C4-2B (cell line): ENCODE results near the gene MUC21.

Experiments used
- ZFX ChIP-seq: fragments of 450-650 bp; IDR thresholded peaks from 2 replicates; pipeline ENCODE4 v1.6.1; 2017
- TF ChIP-seq, protein P1 (sequence below): fragments of 450-650 bp; conservative IDR thresholded peaks from 2 replicates; pipeline ENCODE4 v1.5.1; 2017; ENCODE audit warnings: mild to moderate bottlenecking

DNA sequence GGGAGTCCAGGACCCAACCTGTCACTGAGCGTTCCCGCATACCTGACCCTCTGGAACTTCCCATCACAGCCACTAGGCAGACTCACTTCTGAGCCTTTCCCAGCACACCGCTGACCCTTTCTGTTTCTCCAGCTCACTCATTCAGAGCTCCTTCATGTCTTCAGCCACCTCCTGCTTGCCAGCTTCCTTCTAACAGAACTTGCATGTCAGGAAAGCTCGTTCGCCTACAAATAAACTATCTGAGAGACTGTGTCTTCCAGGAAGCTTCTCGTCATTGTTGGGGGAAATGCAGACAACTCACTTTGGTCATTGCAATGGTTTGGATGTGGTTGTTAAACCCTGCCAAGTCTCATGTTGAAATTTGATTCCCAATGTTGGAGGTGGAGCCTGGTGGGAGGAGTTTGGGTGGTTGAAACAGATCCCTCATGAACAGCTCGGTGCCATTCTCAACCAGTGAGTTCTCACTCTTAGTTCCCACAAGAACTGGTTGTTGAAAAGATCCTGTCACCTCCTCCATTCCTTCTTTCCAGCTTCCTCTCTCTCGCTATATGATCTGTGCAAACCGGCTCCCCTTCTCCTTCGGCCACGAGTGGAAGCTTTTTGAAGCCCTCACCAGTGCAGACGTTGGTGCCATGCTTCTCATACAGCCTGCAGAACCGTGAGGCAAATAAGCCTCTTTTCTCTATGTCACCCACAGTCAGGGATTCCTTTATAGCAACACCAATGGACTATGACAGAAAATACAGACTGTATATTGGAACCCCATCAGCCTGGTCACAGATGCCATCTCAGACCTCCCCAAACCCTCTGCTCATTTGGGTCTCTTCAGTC, 1.4 kb upstream of the MUC21 start:
- TF ChIP-seq, protein P1, sequence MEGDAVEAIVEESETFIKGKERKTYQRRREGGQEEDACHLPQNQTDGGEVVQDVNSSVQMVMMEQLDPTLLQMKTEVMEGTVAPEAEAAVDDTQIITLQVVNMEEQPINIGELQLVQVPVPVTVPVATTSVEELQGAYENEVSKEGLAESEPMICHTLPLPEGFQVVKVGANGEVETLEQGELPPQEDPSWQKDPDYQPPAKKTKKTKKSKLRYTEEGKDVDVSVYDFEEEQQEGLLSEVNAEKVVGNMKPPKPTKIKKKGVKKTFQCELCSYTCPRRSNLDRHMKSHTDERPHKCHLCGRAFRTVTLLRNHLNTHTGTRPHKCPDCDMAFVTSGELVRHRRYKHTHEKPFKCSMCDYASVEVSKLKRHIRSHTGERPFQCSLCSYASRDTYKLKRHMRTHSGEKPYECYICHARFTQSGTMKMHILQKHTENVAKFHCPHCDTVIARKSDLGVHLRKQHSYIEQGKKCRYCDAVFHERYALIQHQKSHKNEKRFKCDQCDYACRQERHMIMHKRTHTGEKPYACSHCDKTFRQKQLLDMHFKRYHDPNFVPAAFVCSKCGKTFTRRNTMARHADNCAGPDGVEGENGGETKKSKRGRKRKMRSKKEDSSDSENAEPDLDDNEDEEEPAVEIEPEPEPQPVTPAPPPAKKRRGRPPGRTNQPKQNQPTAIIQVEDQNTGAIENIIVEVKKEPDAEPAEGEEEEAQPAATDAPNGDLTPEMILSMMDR: no peak; the same call in 1 of the 2 replicates
- no peak for TF ChIP-seq ZFX
